ENCODE data around the gene PRELID2.

DNA sequence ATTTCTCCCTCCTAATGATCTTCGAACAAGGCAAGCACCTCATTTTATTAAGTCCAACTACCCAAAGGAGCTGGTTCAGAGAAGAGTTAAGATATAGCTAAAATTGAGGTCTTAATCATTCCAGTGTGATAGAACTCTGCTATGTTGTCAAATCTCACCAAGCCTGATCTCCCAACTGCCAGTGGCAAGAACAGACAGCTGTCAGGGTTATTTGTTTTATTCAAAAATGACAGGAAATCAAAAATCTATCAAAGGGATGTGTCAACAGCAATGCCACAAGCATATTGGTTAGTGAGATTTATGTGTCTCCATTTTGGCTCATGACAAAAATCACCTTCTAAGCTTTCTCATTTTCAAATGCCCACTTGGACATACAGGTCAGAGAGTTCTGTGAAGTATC lies 74.5 kb downstream of the PRELID2 start:
- TF ChIP-seq EZH2phosphoT487 (IDR thresholded peaks at IDR 0.05; ENCODE audit: insufficient read depth, low read depth): no peak
- TF ChIP-seq EZH2 (IDR thresholded peaks at IDR 0.05; ENCODE audit: insufficient read depth, poor library complexity, severe bottlenecking): no peak
